ENCODE data around the gene GLIPR2.
"Not testable (repeated sequence)": the region's sequence is repeated elsewhere in the genome, so short reads cannot be mapped to it uniquely, and the experiment has no call there.

- TF ChIP-seq CTCF (IDR thresholded peaks at IDR 0.05); ZFX (IDR thresholded peaks at IDR 0.05; ENCODE audit: borderline replicate concordance): not testable (repeated sequence)
These were observed 38.7 kb downstream of the GLIPR2 start for GRCh38 chr9:36175209-36175608.

All from 22Rv1 (cell line).